Neural cell (in vitro differentiated cells): ENCODE data around the gene MYLK. TPM values are rescaled to one million over a fixed set of nuclear protein-coding genes. Genes with fewer than 3 reads are reported as not detected.

Experiments used
- H2AFZ ChIP-seq: fragments of 200-600, 300-800 bp; sonication (generic), shearing (Covaris generic); 2 replicates; pipeline ENCODE4 v1.6.0; 2014; ENCODE audit warnings: low read depth, mild to moderate bottlenecking, antibody characterized with exemption, low read length, moderate library complexity
- H3F3A ChIP-seq: fragments of 200-600 bp; shearing (Covaris generic); 2 replicates; pipeline ENCODE4 v1.6.1; 2016; ENCODE audit warnings: mild to moderate bottlenecking, moderate library complexity, mixed read lengths, antibody characterized with exemption, low read length; ENCODE audit not compliant: insufficient read depth, poor library complexity, severe bottlenecking
- H3K27ac ChIP-seq: fragments of 200-600, 300-800 bp; sonication (generic), shearing (Covaris generic); 2 replicates; pipeline ENCODE4 v1.5.1; 2014; ENCODE audit warnings: mild to moderate bottlenecking, low read length, moderate library complexity
- H3K27me3 ChIP-seq: fragments of 300-800, 200-600 bp; sonication (generic), shearing (Covaris generic); 2 replicates; pipeline ENCODE4 v1.6.0; 2014; ENCODE audit warnings: mild to moderate bottlenecking, low read depth, low read length, moderate library complexity; ENCODE audit not compliant: insufficient read depth
- H3K36me3 ChIP-seq: fragments of 300-800, 200-600 bp; sonication (generic), shearing (Covaris generic); 2 replicates; pipeline ENCODE4 v1.5.1; 2014; ENCODE audit warnings: mild to moderate bottlenecking, antibody characterized with exemption, low read length, moderate library complexity; ENCODE audit not compliant: insufficient read depth
- H3K4me2 ChIP-seq: fragments of 300-800, 200-600 bp; sonication (generic), shearing (Covaris generic); 2 replicates; pipeline ENCODE4 v1.6.0; 2014; ENCODE audit warnings: mild to moderate bottlenecking, low read length
- H3K4me3 ChIP-seq: fragments of 300-800, 200-600 bp; sonication (generic), shearing (Covaris generic); 2 replicates; pipeline ENCODE4 v1.5.1; 2014; ENCODE audit warnings: mild to moderate bottlenecking, low read length, moderate library complexity
- H3K79me2 ChIP-seq: fragments of 200-600 bp; shearing (Covaris generic); replicated peaks from 2 replicates; pipeline ENCODE4 v1.6.0; 2014; ENCODE audit warnings: mild to moderate bottlenecking, low read length, moderate library complexity; ENCODE audit not compliant: insufficient read depth
- H3K9ac ChIP-seq: fragments of 300-800, 200-600 bp; sonication (generic), shearing (Covaris generic); 2 replicates; pipeline ENCODE4 v1.6.1; 2016; ENCODE audit warnings: mild to moderate bottlenecking, low read length, mixed read lengths
- H3K9me2 ChIP-seq: fragments of 200-600 bp; shearing (Covaris generic); 2 replicates; pipeline ENCODE4 v1.6.1; 2016; ENCODE audit warnings: mild to moderate bottlenecking, low read length, mixed read lengths; ENCODE audit not compliant: insufficient read depth
- H3K9me3 ChIP-seq: fragments of 200-600, 300-800 bp; sonication (generic), shearing (Covaris generic); 2 replicates; pipeline ENCODE4 v1.6.1; 2016; ENCODE audit warnings: mild to moderate bottlenecking, mixed run types, low read length, moderate library complexity, mixed read lengths
- H4K20me1 ChIP-seq: fragments of 200-600 bp; shearing (Covaris generic); 2 replicates; pipeline ENCODE4 v1.6.1; 2016; ENCODE audit warnings: mild to moderate bottlenecking, mixed run types; ENCODE audit not compliant: insufficient read depth
- CTCF ChIP-seq: fragments of 450-650 bp; IDR thresholded peaks from 2 replicates; pipeline ENCODE4 v1.5.1; 2014; ENCODE audit warnings: antibody characterized with exemption, mild to moderate bottlenecking, moderate library complexity; ENCODE audit not compliant: poor library complexity, severe bottlenecking
- EP300 ChIP-seq: fragments of 450-650 bp; conservative IDR thresholded peaks from 2 replicates; pipeline ENCODE4 v1.6.1; 2014; ENCODE audit warnings: antibody characterized with exemption, mild to moderate bottlenecking, moderate library complexity; ENCODE audit not compliant: poor library complexity, severe bottlenecking
- EZH2 ChIP-seq: fragments of 200-600, 300-800 bp; shearing (Covaris generic), sonication (generic); IDR thresholded peaks from 2 replicates; pipeline ENCODE4 v1.6.1; 2014; ENCODE audit warnings: antibody characterized with exemption, low read length, borderline replicate concordance, mild to moderate bottlenecking; ENCODE audit not compliant: insufficient read depth, poor library complexity, severe bottlenecking
- MXI1 ChIP-seq: fragments of 450-650 bp; conservative IDR thresholded peaks from 2 replicates; pipeline ENCODE4 v1.6.1; 2014; ENCODE audit warnings: antibody characterized with exemption, mild to moderate bottlenecking; ENCODE audit not compliant: poor library complexity, severe bottlenecking
- POLR2AphosphoS5 ChIP-seq: IDR thresholded peaks from 2 replicates; pipeline ENCODE4 v1.6.1; 2012
- RAD21 ChIP-seq: fragments of 450-650 bp; conservative IDR thresholded peaks from 2 replicates; pipeline ENCODE4 v1.6.1; 2014; ENCODE audit warnings: antibody characterized with exemption, mild to moderate bottlenecking, moderate library complexity
- REST ChIP-seq: IDR thresholded peaks from 2 replicates; pipeline ENCODE4 v1.6.1; 2012; ENCODE audit warnings: borderline replicate concordance
- SMC3 ChIP-seq: fragments of 450-650 bp; conservative IDR thresholded peaks from 2 replicates; pipeline ENCODE4 v1.6.1; 2014; ENCODE audit warnings: antibody characterized with exemption, mild to moderate bottlenecking, moderate library complexity; ENCODE audit not compliant: poor library complexity
- TAF1 ChIP-seq: IDR thresholded peaks from 2 replicates; pipeline ENCODE4 v1.6.1; 2012; ENCODE audit warnings: low read depth
- polyA plus RNA-seq: library from polyadenylated mRNA; depleted of rRNA; stranded (reverse); fragments of >200 nt; gene quantifications from 2 replicates; pipeline ENCODE4 v1.2.3, GENCODE V29; 2014

MYLK gene
- polyA plus RNA-seq, 1 donor from 2014 or later = 0.43 TPM

- Histone ChIP-seq H3K79me2 (no peaks in the 10 kb centered on the region), H3F3A (no peaks in the 10 kb centered on the region), H2AFZ (no peak overlapping the region), H3K9ac (no peak overlapping the region), H3K4me3 (no peak overlapping the region), H4K20me1 (no peaks in the 10 kb centered on the region), H3K9me2 (no peaks in the 10 kb centered on the region), H3K9me3 (no peaks in the 10 kb centered on the region), H3K36me3 (no peaks in the 10 kb centered on the region), H3K4me2 (no peak overlapping the region), H3K27me3 (no peaks in the 10 kb centered on the region), H3K27ac (no peak overlapping the region)
- no peak for TF ChIP-seq EZH2
- TF ChIP-seq CTCF = no peak
- TF ChIP-seq POLR2AphosphoS5 = no peak
- TF ChIP-seq MXI1 = no peak
- no peak for TF ChIP-seq EP300
- TF ChIP-seq SMC3 = no peak
- TF ChIP-seq TAF1 = no peak
- no peak for TF ChIP-seq REST
- no peak for TF ChIP-seq RAD21
Observed at GRCh38 chr3:123859177-123859576, 25.0 kb downstream of the MYLK start.

GRCh38 chr3:123854905-123855304 is 29.2 kb downstream of the MYLK start:
- no peak overlapping the region for H3K27ac ChIP-seq
- no peak overlapping the region for H3K4me2 ChIP-seq
- no peak for TF ChIP-seq CTCF
- H3F3A ChIP-seq = no peaks in the 10 kb centered on the region
- no peaks in the 10 kb centered on the region for H3K9me2 ChIP-seq
- H3K27me3 ChIP-seq = no peaks in the 10 kb centered on the region
- no peaks in the 10 kb centered on the region for H3K9me3 ChIP-seq
- no peak overlapping the region for H3K4me3 ChIP-seq
- no peaks in the 10 kb centered on the region for H4K20me1 ChIP-seq
- no peaks in the 10 kb centered on the region for H3K79me2 ChIP-seq
- H3K36me3 ChIP-seq = no peaks in the 10 kb centered on the region
- H3K9ac ChIP-seq = no peak overlapping the region
- H2AFZ ChIP-seq = no peak overlapping the region
